ENCODE data around the gene C4orf17. TPM values are rescaled to one million over a fixed set of nuclear protein-coding genes. Genes with fewer than 3 reads are reported as not detected.

C4orf17 gene
- polyA plus RNA-seq, 1 of the 3 experiments (the other 2 are of a cell fraction) = not detected

DNA sequence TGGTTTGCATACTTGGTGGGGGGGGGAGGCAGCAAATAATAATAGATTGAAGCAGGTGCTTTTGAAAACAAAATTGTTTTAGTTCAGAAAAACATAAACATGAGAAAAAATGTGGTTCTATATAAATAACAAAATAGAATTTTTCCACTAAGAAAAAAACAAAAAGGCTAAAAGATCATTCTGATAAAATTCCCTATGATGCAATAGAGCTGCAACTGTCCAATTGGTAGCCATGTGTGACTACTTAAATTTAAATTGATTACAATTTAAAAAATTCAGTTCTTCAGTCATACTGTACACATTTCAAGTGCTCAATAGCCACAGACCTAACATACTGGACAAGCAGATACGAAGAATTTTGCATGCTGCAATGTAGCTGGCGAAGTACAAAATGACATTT, 42.1 kb downstream of the C4orf17 start (continued):
- no peak for TF ChIP-seq GATA2 (CRISPR knock-in tag; IDR thresholded peaks at IDR 0.05)
- TF ChIP-seq RCOR1 (IDR thresholded peaks at IDR 0.05; ENCODE audit: low read length) = no peak
- TF ChIP-seq USF1 (IDR thresholded peaks at IDR 0.05; ENCODE audit: borderline replicate concordance, low read depth) = no peak
- TF ChIP-seq, protein P1, sequence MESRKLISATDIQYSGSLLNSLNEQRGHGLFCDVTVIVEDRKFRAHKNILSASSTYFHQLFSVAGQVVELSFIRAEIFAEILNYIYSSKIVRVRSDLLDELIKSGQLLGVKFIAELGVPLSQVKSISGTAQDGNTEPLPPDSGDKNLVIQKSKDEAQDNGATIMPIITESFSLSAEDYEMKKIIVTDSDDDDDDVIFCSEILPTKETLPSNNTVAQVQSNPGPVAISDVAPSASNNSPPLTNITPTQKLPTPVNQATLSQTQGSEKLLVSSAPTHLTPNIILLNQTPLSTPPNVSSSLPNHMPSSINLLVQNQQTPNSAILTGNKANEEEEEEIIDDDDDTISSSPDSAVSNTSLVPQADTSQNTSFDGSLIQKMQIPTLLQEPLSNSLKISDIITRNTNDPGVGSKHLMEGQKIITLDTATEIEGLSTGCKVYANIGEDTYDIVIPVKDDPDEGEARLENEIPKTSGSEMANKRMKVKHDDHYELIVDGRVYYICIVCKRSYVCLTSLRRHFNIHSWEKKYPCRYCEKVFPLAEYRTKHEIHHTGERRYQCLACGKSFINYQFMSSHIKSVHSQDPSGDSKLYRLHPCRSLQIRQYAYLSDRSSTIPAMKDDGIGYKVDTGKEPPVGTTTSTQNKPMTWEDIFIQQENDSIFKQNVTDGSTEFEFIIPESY (IDR thresholded peaks at IDR 0.05; ENCODE audit: borderline replicate concordance, low read depth) = no peak
- TF ChIP-seq FOXM1 (IDR thresholded peaks at IDR 0.05; ENCODE audit: low read depth) = no peak
- no peak for TF ChIP-seq CHD2 (IDR thresholded peaks at IDR 0.05; ENCODE audit: low read length, partially characterized antibody)

DNA sequence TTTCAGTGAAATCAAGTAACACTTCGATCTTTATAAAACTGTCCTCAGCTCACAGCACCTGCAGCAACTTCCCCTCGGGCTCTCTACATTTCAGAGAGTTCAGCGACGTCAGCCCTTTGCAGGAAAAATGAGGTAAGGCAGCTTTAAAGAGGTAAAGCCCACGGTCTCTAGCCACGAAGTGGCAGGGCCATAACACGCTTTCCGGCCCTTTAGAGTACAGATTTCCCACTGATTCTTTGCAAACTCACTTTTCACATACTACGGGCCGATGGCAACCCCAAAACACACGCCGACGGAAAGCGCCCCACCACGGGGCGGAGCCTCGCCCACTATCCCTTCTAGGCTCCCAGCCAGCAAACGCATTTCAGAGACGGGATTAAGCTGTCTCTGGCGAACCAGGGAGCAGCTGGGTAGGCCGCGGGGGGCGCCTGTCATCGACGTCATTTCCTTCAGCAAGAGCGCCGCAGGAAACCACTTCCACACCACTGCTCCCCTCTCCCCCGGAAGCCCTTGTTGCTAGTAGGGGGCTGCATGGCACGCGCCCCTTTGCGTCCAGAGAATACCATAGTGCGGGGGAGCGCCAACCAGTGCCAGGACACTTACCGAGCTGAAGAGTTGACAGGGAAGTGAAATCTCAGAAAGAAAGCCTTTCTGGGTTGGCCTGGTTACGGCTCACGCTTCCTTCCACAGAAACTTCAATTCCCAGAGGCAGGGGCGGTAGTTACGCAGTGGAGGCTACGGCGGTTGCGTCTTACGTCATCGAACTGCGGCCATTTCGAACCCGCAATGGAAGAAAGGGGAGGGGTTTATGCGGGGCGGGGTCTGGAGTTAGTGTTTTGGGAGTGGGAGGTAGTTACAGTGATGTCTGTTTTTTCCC, 52.7 kb downstream of the C4orf17 start, which contains the start of gene TRMT10A:
Gene TRMT10A (minus strand): TSS at position 730 of the 877 bp plus-strand sequence. CDS start 4,701 bp downstream, outside the sequence.
- ChIA-PET CTCF (interaction anchor here (1.0 to 2.1 kb wide), 6 partner anchors 33 to 385 kb away, joined by 3 to 9 read pairs (median 4); partner anchors contain the start of gene DNAJB14), POLR2A (interaction anchor here (0.6 to 1.4 kb wide), 4 partner anchors 9 to 475 kb away, joined by 3 to 9 read pairs (median 4); partner anchors contain the start of genes ADH5 and LAMTOR3)
- no peaks in the 10 kb centered on the region for H3K36me3 ChIP-seq (replicated peaks in 1 of 2; ENCODE audit: control insufficient read depth in 1 of 2, insufficient read depth in 2 of 2, low read length in 1 of 2)
- peak within 1 kb of the TSS; percentile 94 to 99 for H3K27ac ChIP-seq (ENCODE audit: low read depth in 2 of 2, low read length in 1 of 2)
- peak; percentile 87 for DNase-seq
- H2AFZ ChIP-seq (ENCODE audit: low read depth) = peak within 1 kb of the TSS; percentile 96
- H3K79me2 ChIP-seq (ENCODE audit: insufficient read depth) = no peaks in the 10 kb centered on the region
- 2% methylated on average over 41 of the region's 48 CpGs for WGBS (ENCODE audit: low lambda C conversion rate)
- H3K9me2 ChIP-seq = no peaks in the 10 kb centered on the region
- H3K9me3 ChIP-seq = no peaks in the 10 kb centered on the region
- no peaks in the 10 kb centered on the region for H3K27me3 ChIP-seq (ENCODE audit: insufficient read depth)
- peaks cover 5% of the 10 kb centered on the region for H3F3A ChIP-seq (replicated peaks; ENCODE audit: insufficient read depth)
- H3K4me3 ChIP-seq (ENCODE audit: low read depth in 2 of 2, low read length in 1 of 2) = peak within 1 kb of the TSS; percentile 83 to 90
- H3K9ac ChIP-seq = peak within 1 kb of the TSS; percentile 86
- peak within 1 kb of the TSS; percentile 76 for H3K4me2 ChIP-seq
- no peaks in the 10 kb centered on the region; a peak in 1 of 4 replicates for H3K4me1 ChIP-seq (ENCODE audit: control insufficient read depth in 1 of 2, insufficient read depth in 2 of 2, low read depth in 1 of 2, low read length in 1 of 2)
- H4K20me1 ChIP-seq (ENCODE audit: insufficient read depth) = no peaks in the 10 kb centered on the region
- TF ChIP-seq YY1 (IDR thresholded peaks at IDR 0.05; ENCODE audit: low read depth) (peak; percentile 77), TAF1 (IDR thresholded peaks at IDR 0.05; ENCODE audit: borderline replicate concordance, low read depth, low read length) (peak; percentile 25; the same call in 1 of the 2 replicates), RCOR1 (IDR thresholded peaks at IDR 0.05; ENCODE audit: low read length) (peak; percentile 11; the same call in 1 of the 2 replicates), EZH2phosphoT487 (IDR thresholded peaks at IDR 0.05; ENCODE audit: borderline replicate concordance, low read depth) (no peak), EP300 (IDR thresholded peaks at IDR 0.05; ENCODE audit: borderline replicate concordance in 1 of 2, low read depth in 1 of 2, low read length in 1 of 2) (0 out of 4 replicates have a peak, but pooled peaks of 1 of the 2 experiments have one; percentile 21), RAD21 (IDR thresholded peaks at IDR 0.05; ENCODE audit: low read length) (no peak), ELF1 (IDR thresholded peaks at IDR 0.05) (peak; percentile 77), SMC3 (IDR thresholded peaks at IDR 0.05; ENCODE audit: low read depth, low read length) (no peak), GABPA (IDR thresholded peaks at IDR 0.05; ENCODE audit: low read depth) (peak; percentile 91), REST (IDR thresholded peaks at IDR 0.05; ENCODE audit: low read depth, low read length) (no peak), JUND (IDR thresholded peaks at IDR 0.05) (no peak), MXI1 (IDR thresholded peaks at IDR 0.05; ENCODE audit: low read depth, low read length) (peak; percentile 89), NRF1 (IDR thresholded peaks at IDR 0.05; ENCODE audit: low read depth, low read length) (no peak), TCF12 (IDR thresholded peaks at IDR 0.05) (peak; percentile 8; the same call in 1 of the 2 replicates)
- TF ChIP-seq, protein P2, sequence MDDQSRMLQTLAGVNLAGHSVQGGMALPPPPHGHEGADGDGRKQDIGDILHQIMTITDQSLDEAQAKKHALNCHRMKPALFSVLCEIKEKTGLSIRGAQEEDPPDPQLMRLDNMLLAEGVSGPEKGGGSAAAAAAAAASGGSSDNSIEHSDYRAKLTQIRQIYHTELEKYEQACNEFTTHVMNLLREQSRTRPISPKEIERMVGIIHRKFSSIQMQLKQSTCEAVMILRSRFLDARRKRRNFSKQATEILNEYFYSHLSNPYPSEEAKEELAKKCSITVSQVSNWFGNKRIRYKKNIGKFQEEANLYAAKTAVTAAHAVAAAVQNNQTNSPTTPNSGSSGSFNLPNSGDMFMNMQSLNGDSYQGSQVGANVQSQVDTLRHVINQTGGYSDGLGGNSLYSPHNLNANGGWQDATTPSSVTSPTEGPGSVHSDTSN (IDR thresholded peaks at IDR 0.05) = peak; percentile 91
- TF ChIP-seq, protein P3, sequence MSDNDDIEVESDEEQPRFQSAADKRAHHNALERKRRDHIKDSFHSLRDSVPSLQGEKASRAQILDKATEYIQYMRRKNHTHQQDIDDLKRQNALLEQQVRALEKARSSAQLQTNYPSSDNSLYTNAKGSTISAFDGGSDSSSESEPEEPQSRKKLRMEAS (IDR thresholded peaks at IDR 0.05; ENCODE audit: low read depth) = peak; percentile 84

Data from SK-N-SH (cell line).